ENCODE data around the gene EHF. TPM values are rescaled to one million over a fixed set of nuclear protein-coding genes. Genes with fewer than 3 reads are reported as not detected.

The EHF gene
- not detected in 2 replicates for total RNA-seq
- 0.02 and 0.51 TPM in 2 replicates for polyA plus RNA-seq
- polyA plus RNA-seq (2012): 0.06 and 0.42 TPM in 2 replicates
- polyA minus RNA-seq (ENCODE audit: low replicate concordance): 3.7 TPM in 1 of 2 replicates, not detected in the other

DNA sequence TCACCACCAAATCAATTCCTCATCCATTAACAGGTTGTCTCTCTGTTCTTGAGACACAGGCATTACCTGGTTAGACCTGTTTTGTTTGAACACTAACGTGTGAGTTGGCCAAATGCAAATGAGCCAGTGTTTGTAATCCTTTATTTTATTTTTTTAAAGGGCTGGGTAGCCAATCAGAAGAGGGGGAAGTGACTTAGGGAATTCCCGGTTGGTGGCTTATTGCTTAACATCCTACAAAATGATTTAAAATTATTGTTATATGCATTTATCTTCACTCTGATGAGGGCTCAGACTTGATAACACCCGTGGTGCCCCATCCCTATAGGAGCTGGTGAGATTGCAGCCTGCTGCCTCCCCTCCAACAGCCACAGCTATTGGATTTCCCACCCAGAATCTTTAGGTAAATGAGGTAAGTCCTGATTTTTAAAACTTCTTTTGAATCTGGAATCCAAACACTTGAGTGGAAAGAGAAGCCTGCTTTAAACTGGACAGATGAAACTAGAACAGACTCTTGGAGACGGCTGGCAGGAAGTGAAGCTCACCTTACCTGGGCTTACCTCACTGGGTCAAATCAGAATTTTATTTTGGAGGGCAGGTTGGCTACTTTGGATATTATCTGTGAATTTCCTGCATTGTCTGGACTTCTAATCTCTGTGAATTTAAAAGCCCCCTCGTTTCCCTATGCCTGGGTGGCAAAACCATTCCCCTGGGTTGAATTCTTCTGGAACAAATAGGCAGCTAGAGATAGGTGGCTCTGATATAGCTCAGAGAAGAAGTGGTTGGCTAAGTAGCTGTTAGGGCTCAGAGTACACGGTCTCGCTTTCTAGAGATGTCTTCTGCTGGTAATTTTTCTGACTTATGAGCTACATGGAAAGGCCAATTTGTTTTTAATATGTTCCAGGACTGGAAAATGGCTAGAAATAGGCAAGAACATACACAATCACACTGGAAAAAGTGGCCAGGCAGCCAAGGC is at the start of gene EHF:
TSS of gene EHF (plus strand) at position 274 of the 973 bp plus-strand sequence. CDS start 21,538 bp downstream, outside the sequence.
- Histone ChIP-seq H3K79me2 (ENCODE audit: control insufficient read depth, insufficient read depth, low read length) (no peaks in the 10 kb centered on the region), H3K27me3 (ENCODE audit: control insufficient read depth, insufficient read depth, low read length) (no peaks in the 10 kb centered on the region), H3K9me3 (ENCODE audit: control insufficient read depth, insufficient read depth, low read depth, low read length) (no peaks in the 10 kb centered on the region), H4K20me1 (ENCODE audit: control insufficient read depth, extremely low read depth, insufficient read depth, low read length) (no peaks in the 10 kb centered on the region), H3K4me2 (ENCODE audit: extremely low read depth, insufficient read depth, low read length) (no peak within 1 kb of the TSS), H3K4me3 (replicated peaks in 1 of 4; ENCODE audit: control extremely low read depth in 1 of 4, insufficient read depth in 1 of 4, low read depth in 3 of 4, low read length in 4 of 4) (no peak within 1 kb of the TSS), H3K4me1 (ENCODE audit: control insufficient read depth, extremely low read depth, insufficient read depth, low read length) (no peaks in the 10 kb centered on the region), H2AFZ (ENCODE audit: low read length) (no peak within 1 kb of the TSS), H3K9ac (ENCODE audit: insufficient read depth, low read length) (no peak within 1 kb of the TSS), H3K27ac (ENCODE audit: insufficient read depth, low read length) (no peak within 1 kb of the TSS), H3K36me3 (ENCODE audit: control insufficient read depth, insufficient read depth, low read length) (no peaks in the 10 kb centered on the region)
- no peak for DNase-seq (ENCODE audit: low read depth in 2 of 2)
- no peak for TF ChIP-seq CTCF (conservative IDR thresholded peaks at IDR 0.05 in 1 of 2, IDR thresholded peaks at IDR 0.05 in 1 of 2; ENCODE audit: low read depth in 1 of 2, low read length in 2 of 2)
- no peak for TF ChIP-seq EZH2 (IDR thresholded peaks at IDR 0.05; ENCODE audit: low read length, missing control alignments)

- Histone ChIP-seq H3K27me3 (ENCODE audit: control insufficient read depth, insufficient read depth, low read length) (peaks cover 7% of the 10 kb centered on the region), H3K4me1 (ENCODE audit: control insufficient read depth, extremely low read depth, insufficient read depth, low read length) (no peaks in the 10 kb centered on the region), H3K4me2 (ENCODE audit: extremely low read depth, insufficient read depth, low read length) (no peak overlapping the region), H3K27ac (ENCODE audit: insufficient read depth, low read length) (no peak overlapping the region), H3K36me3 (ENCODE audit: control insufficient read depth, insufficient read depth, low read length) (no peaks in the 10 kb centered on the region), H3K79me2 (ENCODE audit: control insufficient read depth, insufficient read depth, low read length) (no peaks in the 10 kb centered on the region), H3K9me3 (ENCODE audit: control insufficient read depth, insufficient read depth, low read depth, low read length) (no peaks in the 10 kb centered on the region), H2AFZ (ENCODE audit: low read length) (no peak overlapping the region), H4K20me1 (ENCODE audit: control insufficient read depth, extremely low read depth, insufficient read depth, low read length) (no peaks in the 10 kb centered on the region), H3K4me3 (replicated peaks in 1 of 4; ENCODE audit: control extremely low read depth in 1 of 4, insufficient read depth in 1 of 4, low read depth in 3 of 4, low read length in 4 of 4) (no peak overlapping the region), H3K9ac (ENCODE audit: insufficient read depth, low read length) (no peak overlapping the region)
- DNase-seq (ENCODE audit: low read depth in 2 of 2): no peak
- TF ChIP-seq CTCF (conservative IDR thresholded peaks at IDR 0.05 in 1 of 2, IDR thresholded peaks at IDR 0.05 in 1 of 2; ENCODE audit: low read depth in 1 of 2, low read length in 2 of 2) (no peak), EZH2 (IDR thresholded peaks at IDR 0.05; ENCODE audit: low read length, missing control alignments) (no peak)
These were observed 47.4 kb upstream of the EHF start for GRCh38 chr11:34573537-34573936.

DNA sequence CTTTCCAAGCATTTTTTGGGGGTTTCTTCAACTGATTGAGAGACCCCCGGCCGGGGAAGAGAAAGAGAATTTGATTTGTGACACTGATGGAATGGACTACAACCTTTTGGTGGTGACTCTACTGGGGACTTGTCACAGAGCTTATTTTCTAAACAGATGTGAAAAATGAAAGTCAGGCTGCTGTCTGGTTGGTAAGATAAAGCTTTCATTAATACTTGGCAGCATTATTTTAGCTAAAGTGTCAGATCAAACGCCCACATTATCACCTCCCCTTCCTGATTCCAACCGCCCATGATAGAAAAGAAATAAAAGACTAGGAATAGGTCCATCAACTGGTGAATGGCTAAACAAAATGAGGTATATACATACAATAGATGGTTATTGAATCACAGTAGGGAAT is 45.6 kb upstream of the EHF start:
- peaks cover 12% of the 10 kb centered on the region for H3K27me3 ChIP-seq (ENCODE audit: control insufficient read depth, insufficient read depth, low read length)
- TF ChIP-seq CTCF (conservative IDR thresholded peaks at IDR 0.05 in 1 of 2, IDR thresholded peaks at IDR 0.05 in 1 of 2; ENCODE audit: low read depth in 1 of 2, low read length in 2 of 2): no peak
- TF ChIP-seq EZH2 (IDR thresholded peaks at IDR 0.05; ENCODE audit: low read length, missing control alignments): no peak
- no peaks in the 10 kb centered on the region for H3K9me3 ChIP-seq (ENCODE audit: control insufficient read depth, insufficient read depth, low read depth, low read length)
- no peaks in the 10 kb centered on the region for H3K79me2 ChIP-seq (ENCODE audit: control insufficient read depth, insufficient read depth, low read length)
- no peaks in the 10 kb centered on the region for H3K36me3 ChIP-seq (ENCODE audit: control insufficient read depth, insufficient read depth, low read length)
- no peak overlapping the region for H2AFZ ChIP-seq (ENCODE audit: low read length)
- no peak overlapping the region for H3K27ac ChIP-seq (ENCODE audit: insufficient read depth, low read length)
- no peak for DNase-seq (ENCODE audit: low read depth in 2 of 2)
- H3K4me1 ChIP-seq (ENCODE audit: control insufficient read depth, extremely low read depth, insufficient read depth, low read length): no peaks in the 10 kb centered on the region
- H3K4me2 ChIP-seq (ENCODE audit: extremely low read depth, insufficient read depth, low read length): no peak overlapping the region
- no peaks in the 10 kb centered on the region for H4K20me1 ChIP-seq (ENCODE audit: control insufficient read depth, extremely low read depth, insufficient read depth, low read length)
- no peak overlapping the region for H3K4me3 ChIP-seq (replicated peaks in 1 of 4; ENCODE audit: control extremely low read depth in 1 of 4, insufficient read depth in 1 of 4, low read depth in 3 of 4, low read length in 4 of 4)
- no peak overlapping the region for H3K9ac ChIP-seq (ENCODE audit: insufficient read depth, low read length)

All from fibroblast of lung (primary cell).